Peyer's patch (tissue), 4 donors: ENCODE data around the gene SLC7A9. TPM values are rescaled to one million over a fixed set of nuclear protein-coding genes. Genes with fewer than 3 reads are reported as not detected.

ENCODE experiments used
- DNase-seq, 3 donors: peaks; one replicate each; pipeline ENCODE4 v3.0.0-alpha.2; 2017 to 2019
- H3K27ac ChIP-seq, 4 donors: fragments of 200-600 bp; sonication (generic); one replicate each; pipeline ENCODE4 v1.5.1; 2016 to 2019
- H3K27me3 ChIP-seq, 2 donors: fragments of 200-600 bp; sonication (generic); one replicate each; pipeline ENCODE4 v1.5.1; 2019
- H3K36me3 ChIP-seq, 3 donors: fragments of 200-600 bp; sonication (generic); one replicate each; pipeline ENCODE4 v1.5.1; 2016 to 2019
- H3K4me1 ChIP-seq, 4 donors: fragments of 200-600 bp; sonication (generic); one replicate each; pipeline ENCODE4 v1.5.1; 2016 to 2019
- H3K4me3 ChIP-seq, 4 donors: fragments of 200-600 bp; sonication (generic); 1 replicate in 3 of 4; 2 replicates in 1 of 4; pipeline ENCODE4 v1.5.1; 2016 to 2019; ENCODE audit warnings: mild to moderate bottlenecking in 1 of 4
- H3K9me3 ChIP-seq, 4 donors: fragments of 200-600 bp; sonication (generic); one replicate each; pipeline ENCODE4 v1.5.1; 2016 to 2019; ENCODE audit warnings: mild to moderate bottlenecking in 1 of 4
- CTCF ChIP-seq, 6 experiments: fragments of 450-650 bp in 4 of 6; fragments of 200-600 bp in 2 of 6; sonication (generic) in 1 of 6; IDR thresholded peaks; one replicate each; pipeline ENCODE4 v1.5.1; 2017 to 2019; ENCODE audit warnings: antibody characterized with exemption in 6 of 6, mild to moderate bottlenecking in 3 of 6, moderate library complexity in 1 of 6
- POLR2A ChIP-seq, 2 donors: fragments of 450-650 bp; IDR thresholded peaks; one replicate each; pipeline ENCODE4 v1.5.1; 2017; ENCODE audit warnings: antibody characterized with exemption in 2 of 2, mild to moderate bottlenecking in 2 of 2, moderate library complexity in 2 of 2
- total RNA-seq, 4 donors: library from RNA; depleted of rRNA; stranded (reverse); fragments of >200 nt; gene quantifications; one replicate each; pipeline ENCODE4 v1.1.0, GENCODE V29; 2016

The SLC7A9 gene
- total RNA-seq = 1,000 to 10,000 TPM in 1 of 4 donors, 100 to 1,000 TPM in 2, 10 to 100 TPM in 1; 22.3 to 1,183 (median 609) TPM

GRCh38 chr19:32869369-32869965 lies at the start of gene SLC7A9:
SLC7A9 (minus strand) TSS chr19:32869767; CDS start chr19:32868534, 1,233 bp downstream.
- Histone ChIP-seq H3K4me3 (peak within 1 kb of the TSS in 2 of 4 donors; percentile 47 to 54), H3K27ac (peak within 1 kb of the TSS in 3 of 4 donors; percentile 49 to 86 (median 73)), H3K9me3 (no peaks in the 10 kb centered on the region), H3K27me3 (no peaks in the 10 kb centered on the region), H3K36me3 (peaks cover 0 to 15% (median 0%) of the 10 kb centered on the region in 3 donors), H3K4me1 (peaks cover 0 to 36% (median 3%) of the 10 kb centered on the region in 4 donors)
- TF ChIP-seq POLR2A (IDR thresholded peaks at IDR 0.05) (peak; percentile 60 to 62), CTCF (IDR thresholded peaks at IDR 0.05) (no peak)
- DNase-seq = peak in 2 of 3 donors; percentile 60 to 71

GRCh38 chr19:32919365-32919764 lies 49.8 kb upstream of the SLC7A9 start:
- no peaks in the 10 kb centered on the region for H3K4me1 ChIP-seq
- TF ChIP-seq POLR2A (IDR thresholded peaks at IDR 0.05) = no peak
- no peak for TF ChIP-seq CTCF (IDR thresholded peaks at IDR 0.05)
- H3K36me3 ChIP-seq = peaks cover 0 to 23% (median 0%) of the 10 kb centered on the region in 3 donors
- no peaks in the 10 kb centered on the region for H3K9me3 ChIP-seq
- H3K4me3 ChIP-seq = no peak overlapping the region
- no peak overlapping the region for H3K27ac ChIP-seq
- H3K27me3 ChIP-seq = no peaks in the 10 kb centered on the region
- no peak for DNase-seq

GRCh38 chr19:32917616-32917996 lies 48.0 kb upstream of the SLC7A9 start:
- no peak for TF ChIP-seq POLR2A (IDR thresholded peaks at IDR 0.05)
- no peak for TF ChIP-seq CTCF (IDR thresholded peaks at IDR 0.05)
- Histone ChIP-seq H3K36me3 (peaks cover 0 to 15% (median 0%) of the 10 kb centered on the region in 3 donors), H3K27me3 (no peaks in the 10 kb centered on the region), H3K4me1 (no peaks in the 10 kb centered on the region), H3K4me3 (no peak overlapping the region), H3K27ac (no peak overlapping the region), H3K9me3 (no peaks in the 10 kb centered on the region)
- DNase-seq = no peak

GRCh38 chr19:32916969-32917615 lies 47.5 kb upstream of the SLC7A9 start:
- Histone ChIP-seq H3K4me3 (no peak overlapping the region), H3K4me1 (no peaks in the 10 kb centered on the region), H3K9me3 (no peaks in the 10 kb centered on the region), H3K36me3 (peaks cover 0 to 10% (median 0%) of the 10 kb centered on the region in 3 donors), H3K27me3 (no peaks in the 10 kb centered on the region), H3K27ac (no peak overlapping the region)
- TF ChIP-seq CTCF (IDR thresholded peaks at IDR 0.05) = no peak
- TF ChIP-seq POLR2A (IDR thresholded peaks at IDR 0.05) = no peak
- DNase-seq = no peak

- no peak overlapping the region for H3K27ac ChIP-seq
- no peaks in the 10 kb centered on the region for H3K9me3 ChIP-seq
- TF ChIP-seq CTCF (IDR thresholded peaks at IDR 0.05) (no peak), POLR2A (IDR thresholded peaks at IDR 0.05) (no peak)
- no peak overlapping the region for H3K4me3 ChIP-seq
- peaks cover 0 to 13% (median 0%) of the 10 kb centered on the region in 3 donors for H3K36me3 ChIP-seq
- DNase-seq = no peak
- H3K4me1 ChIP-seq = no peaks in the 10 kb centered on the region
- no peaks in the 10 kb centered on the region for H3K27me3 ChIP-seq
Observed at GRCh38 chr19:32914879-32915660, 45.5 kb upstream of the SLC7A9 start.
